HEK293 (cell line): ENCODE results near the gene CTF1.

Source experiments
- CTCF ChIA-PET: fragments of 350-600 bp; formaldehyde crosslinking; extraction: SDS; loops from one replicate; lab custom pipeline; 2021; ENCODE audit warnings: antibody characterized with exemption; lab: Yijun Ruan, JAX
- POLR2A ChIA-PET: fragments of 300-600 bp; formaldehyde crosslinking; extraction: SDS; loops from one replicate; lab custom pipeline; 2020; ENCODE audit warnings: antibody characterized with exemption, inconsistent platforms; lab: Yijun Ruan, JAX
- H3K27ac ChIP-seq: fragments of 200-500 bp; sonication (Bioruptor generic); 2 replicates; pipeline ENCODE4 v1.5.1; 2014; ENCODE audit warnings: low read depth, low read length, control low read depth, inconsistent platforms; ENCODE audit errors: extremely low read depth
- H3K36me3 ChIP-seq, 2 experiments: fragments of 200-500 bp in 1 of 2; sonication (Bioruptor generic) in 1 of 2; 1 replicate in 1 of 2; 2 replicates in 1 of 2; pipeline ENCODE4 v1.5.1; 2014 to 2017; ENCODE audit warnings: inconsistent platforms in 2 of 2, low read length in 2 of 2; ENCODE audit not compliant: control insufficient read depth in 2 of 2, insufficient read depth in 1 of 2
- H3K4me1 ChIP-seq: fragments of 200-500 bp; sonication (Bioruptor generic); 2 replicates; pipeline ENCODE4 v1.5.1; 2014; ENCODE audit warnings: mild to moderate bottlenecking, low read length, inconsistent platforms; ENCODE audit not compliant: control insufficient read depth, insufficient read depth
- H3K4me3 ChIP-seq: 2 replicates; pipeline ENCODE4 v1.5.1; 2011; ENCODE audit warnings: low read depth, mild to moderate bottlenecking, control low read depth, low read length, moderate library complexity
- H3K9me3 ChIP-seq: fragments of 200-500 bp; sonication (Bioruptor generic); 2 replicates; pipeline ENCODE4 v1.5.1; 2014; ENCODE audit warnings: low read depth, low read length, inconsistent platforms; ENCODE audit not compliant: control insufficient read depth, insufficient read depth
- ATF2 ChIP-seq: fragments of 450-650 bp; formaldehyde crosslinking; IDR thresholded peaks from 2 replicates; pipeline ENCODE4 v1.5.1; 2016; ENCODE audit warnings: missing biosample characterization, missing genetic modification characterization, low read depth
- PRDM1 ChIP-seq: fragments of 450-650 bp; formaldehyde crosslinking; IDR thresholded peaks from 2 replicates; pipeline ENCODE4; 2016; ENCODE audit warnings: missing biosample characterization, missing genetic modification characterization
- YY2 ChIP-seq: fragments of 450-650 bp; formaldehyde crosslinking; IDR thresholded peaks from 2 replicates; pipeline ENCODE4 v1.5.1; 2016; ENCODE audit warnings: missing biosample characterization, missing genetic modification characterization
- ZBTB17 ChIP-seq: fragments of 450-650 bp; formaldehyde crosslinking; IDR thresholded peaks from 2 replicates; pipeline ENCODE4 v1.5.1; 2016; ENCODE audit warnings: missing biosample characterization, missing genetic modification characterization
- ZBTB48 ChIP-seq: fragments of 450-650 bp; formaldehyde crosslinking; IDR thresholded peaks from 2 replicates; pipeline ENCODE4 v1.5.1; 2016; ENCODE audit warnings: missing biosample characterization, missing genetic modification characterization
- ZBTB49 ChIP-seq: fragments of 450-650 bp; formaldehyde crosslinking; IDR thresholded peaks from 2 replicates; pipeline ENCODE4 v1.5.1; 2016; ENCODE audit warnings: missing biosample characterization, missing genetic modification characterization, low read depth
- ZEB2 ChIP-seq: fragments of 450-650 bp; formaldehyde crosslinking; IDR thresholded peaks from 2 replicates; pipeline ENCODE4 v1.5.1; 2016; ENCODE audit warnings: missing biosample characterization, missing genetic modification characterization
- ZNF140 ChIP-seq: fragments of 450-650 bp; formaldehyde crosslinking; IDR thresholded peaks from 2 replicates; pipeline ENCODE4 v1.5.1; 2016; ENCODE audit warnings: missing biosample characterization, missing genetic modification characterization
- ZNF2 ChIP-seq: fragments of 450-650 bp; formaldehyde crosslinking; IDR thresholded peaks from 2 replicates; pipeline ENCODE4 v1.5.1; 2016; ENCODE audit warnings: missing biosample characterization, missing genetic modification characterization
- ZNF24 ChIP-seq: fragments of 450-650 bp; formaldehyde crosslinking; IDR thresholded peaks from 2 replicates; pipeline ENCODE4 v1.5.1; 2016; ENCODE audit warnings: missing biosample characterization, missing genetic modification characterization
- ZNF292 ChIP-seq: fragments of 450-650 bp; formaldehyde crosslinking; IDR thresholded peaks from 2 replicates; pipeline ENCODE4 v1.5.1; 2016; ENCODE audit warnings: low read depth, missing biosample characterization, missing genetic modification characterization, borderline replicate concordance
- ZNF302 ChIP-seq: fragments of 450-650 bp; formaldehyde crosslinking; IDR thresholded peaks from 2 replicates; pipeline ENCODE4 v1.5.1; 2016; ENCODE audit warnings: missing biosample characterization, missing genetic modification characterization, low read depth
- ZNF449 ChIP-seq: fragments of 450-650 bp; formaldehyde crosslinking; IDR thresholded peaks from 2 replicates; pipeline ENCODE4 v1.5.1; 2017; ENCODE audit warnings: missing biosample characterization, mild to moderate bottlenecking, missing genetic modification characterization, moderate library complexity
- ZNF629 ChIP-seq: fragments of 450-650 bp; formaldehyde crosslinking; IDR thresholded peaks from 2 replicates; pipeline ENCODE4 v1.5.1; 2017; ENCODE audit warnings: missing biosample characterization, missing genetic modification characterization
- ZNF639 ChIP-seq: fragments of 450-650 bp; formaldehyde crosslinking; IDR thresholded peaks from 2 replicates; pipeline ENCODE4 v1.5.1; 2016; ENCODE audit warnings: missing biosample characterization, missing genetic modification characterization
- ZNF654 ChIP-seq: fragments of 450-650 bp; formaldehyde crosslinking; IDR thresholded peaks from 2 replicates; pipeline ENCODE4 v1.5.1; 2016; ENCODE audit warnings: low read depth, missing biosample characterization, missing genetic modification characterization
- ZNF843 ChIP-seq: fragments of 450-650 bp; formaldehyde crosslinking; IDR thresholded peaks from 2 replicates; pipeline ENCODE4 v1.5.1; 2016; ENCODE audit warnings: missing biosample characterization, missing genetic modification characterization
- ZSCAN23 ChIP-seq: fragments of 450-650 bp; formaldehyde crosslinking; IDR thresholded peaks from 2 replicates; pipeline ENCODE4 v1.5.1; 2016; ENCODE audit warnings: missing biosample characterization, missing genetic modification characterization
- TF ChIP-seq, protein P1 (sequence below): fragments of 450-650 bp; formaldehyde crosslinking; IDR thresholded peaks from 2 replicates; pipeline ENCODE4 v1.5.1; 2016; ENCODE audit warnings: missing biosample characterization, missing genetic modification characterization

Gene CTF1

GRCh38 chr16:30934827-30935557, 38.6 kb downstream of the CTF1 start:
- Histone ChIP-seq H3K4me3 (no peak overlapping the region), H3K36me3 (peaks cover 15 to 81% of the 10 kb centered on the region in 2 experiments; a peak in 2 of 3 replicates)

More at GRCh38 chr16:30934827-30935557, 38.6 kb downstream of the CTF1 start:
- ChIA-PET CTCF (interaction anchor here (0.6 to 3.8 kb wide), 22 partner anchors 7 to 935 kb away, joined by 3 to 26 read pairs (median 4); partner anchors contain the start of gene HSD3B7), POLR2A (interaction anchor here (0.6 to 1.1 kb wide), 2 partner anchors 26 to 89 kb away, joined by 3 read pairs; no protein-coding TSS in a partner anchor)
- H3K4me1 ChIP-seq: no peaks in the 10 kb centered on the region
- no peaks in the 10 kb centered on the region for H3K9me3 ChIP-seq
- TF ChIP-seq ZNF449 (no peak), ZNF24 (tag by site-specific recombination) (peak; percentile 97), ZEB2 (tag by site-specific recombination) (peak; percentile 72), YY2 (peak; percentile 72), ZNF639 (tag by site-specific recombination) (0 out of 2 replicates have a peak, but pooled peaks have one; percentile 25), ZNF292 (no peak), ZNF140 (tag by site-specific recombination) (no peak), ZBTB17 (peak; percentile 75), PRDM1 (tag by site-specific recombination) (peak; percentile 86), ATF2 (tag by site-specific recombination) (0 out of 2 replicates have a peak, but pooled peaks have one; percentile 7), ZNF654 (tag by site-specific recombination) (peak; percentile 89), ZSCAN23 (tag by site-specific recombination) (no peak), ZNF629 (tag by site-specific recombination) (peak; percentile 28; the same call in 1 of the 2 replicates), ZNF843 (tag by site-specific recombination) (no peak), ZBTB48 (tag by site-specific recombination) (peak; percentile 87), ZNF302 (tag by site-specific recombination) (no peak), ZBTB49 (tag by site-specific recombination) (no peak), ZNF2 (peak; percentile 31; the same call in 1 of the 2 replicates)
- TF ChIP-seq, protein P1, sequence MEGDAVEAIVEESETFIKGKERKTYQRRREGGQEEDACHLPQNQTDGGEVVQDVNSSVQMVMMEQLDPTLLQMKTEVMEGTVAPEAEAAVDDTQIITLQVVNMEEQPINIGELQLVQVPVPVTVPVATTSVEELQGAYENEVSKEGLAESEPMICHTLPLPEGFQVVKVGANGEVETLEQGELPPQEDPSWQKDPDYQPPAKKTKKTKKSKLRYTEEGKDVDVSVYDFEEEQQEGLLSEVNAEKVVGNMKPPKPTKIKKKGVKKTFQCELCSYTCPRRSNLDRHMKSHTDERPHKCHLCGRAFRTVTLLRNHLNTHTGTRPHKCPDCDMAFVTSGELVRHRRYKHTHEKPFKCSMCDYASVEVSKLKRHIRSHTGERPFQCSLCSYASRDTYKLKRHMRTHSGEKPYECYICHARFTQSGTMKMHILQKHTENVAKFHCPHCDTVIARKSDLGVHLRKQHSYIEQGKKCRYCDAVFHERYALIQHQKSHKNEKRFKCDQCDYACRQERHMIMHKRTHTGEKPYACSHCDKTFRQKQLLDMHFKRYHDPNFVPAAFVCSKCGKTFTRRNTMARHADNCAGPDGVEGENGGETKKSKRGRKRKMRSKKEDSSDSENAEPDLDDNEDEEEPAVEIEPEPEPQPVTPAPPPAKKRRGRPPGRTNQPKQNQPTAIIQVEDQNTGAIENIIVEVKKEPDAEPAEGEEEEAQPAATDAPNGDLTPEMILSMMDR: peak; percentile 82
- no peak overlapping the region for H3K27ac ChIP-seq
